Measurements from ENCODE around the gene HES5.
"Not testable (repeated sequence)": the region's sequence is repeated elsewhere in the genome, so short reads cannot be mapped to it uniquely, and the experiment has no call there.

- TF ChIP-seq CTCF (conservative IDR thresholded peaks at IDR 0.05; ENCODE audit: low read depth, low read length); NFE2L2 (IDR thresholded peaks at IDR 0.05; ENCODE audit: low read depth, low read length); MAFK (IDR thresholded peaks at IDR 0.05; ENCODE audit: low read depth, low read length): not testable (repeated sequence)
Measured at GRCh38 chr1:2550309-2550861, 20.3 kb upstream of the HES5 start.
